GM10248 (cell line): Measurements from ENCODE around the gene NUDT22.
A peak's percentile ranks its signal among the peaks of the same experiment; 100 is the strongest.

Source experiments
- CTCF ChIA-PET: fragments of 300-600 bp; sonication (Branson Sonifier 250); formaldehyde crosslinking; extraction: SDS; loops from one replicate; lab custom pipeline; 2021; ENCODE audit warnings: antibody characterized with exemption; lab: Yijun Ruan, JAX
- POLR2A ChIA-PET: fragments of 350-650 bp; sonication (Branson Sonifier 250); formaldehyde crosslinking; extraction: SDS; loops from one replicate; lab custom pipeline; 2020; ENCODE audit warnings: antibody characterized with exemption; lab: Yijun Ruan, JAX
- DNase-seq: peaks from one replicate; pipeline ENCODE4 v3.0.0; 2012; ENCODE audit errors: extremely low spot score
- TF ChIP-seq, protein P1 (sequence below): IDR thresholded peaks from 2 replicates; pipeline ENCODE4 v1.5.1; 2012; ENCODE audit warnings: mild to moderate bottlenecking, low read depth; ENCODE audit errors: extremely low read depth, missing control alignments, control extremely low read depth

NUDT22 gene

DNA sequence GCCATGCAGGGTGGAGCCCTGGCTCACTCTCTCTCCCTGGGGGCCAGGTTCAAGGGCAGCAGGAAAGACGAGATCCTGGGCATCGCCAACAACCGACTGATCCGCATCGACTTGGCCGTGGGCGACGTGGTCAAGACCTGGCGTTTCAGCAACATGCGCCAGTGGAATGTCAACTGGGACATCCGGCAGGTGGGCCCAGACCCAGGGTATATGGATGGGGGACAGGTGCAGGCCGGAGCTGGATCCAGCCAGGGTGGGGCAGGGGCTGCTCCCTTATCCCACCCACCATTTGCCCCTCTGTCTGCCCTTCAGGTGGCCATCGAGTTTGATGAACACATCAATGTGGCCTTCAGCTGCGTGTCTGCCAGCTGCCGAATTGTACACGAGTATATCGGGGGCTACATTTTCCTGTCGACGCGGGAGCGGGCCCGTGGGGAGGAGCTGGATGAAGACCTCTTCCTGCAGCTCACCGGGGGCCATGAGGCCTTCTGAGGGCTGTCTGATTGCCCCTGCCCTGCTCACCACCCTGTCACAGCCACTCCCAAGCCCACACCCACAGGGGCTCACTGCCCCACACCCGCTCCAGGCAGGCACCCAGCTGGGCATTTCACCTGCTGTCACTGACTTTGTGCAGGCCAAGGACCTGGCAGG is 2.9 kb upstream of the NUDT22 start:
- CTCF ChIA-PET = interaction anchor here (1.1 to 30.9 kb wide), 3 partner anchors 13 to 81 kb away, joined by 5 to 368 read pairs (median 7); partner anchors contain the start of genes FERMT3 and PLCB3
- POLR2A ChIA-PET = interaction anchor here (0.6 to 1.2 kb wide), 2 partner anchors 10 to 38 kb away, joined by 3 to 4 read pairs; partner anchors contain the start of gene STIP1
- TF ChIP-seq, protein P1, sequence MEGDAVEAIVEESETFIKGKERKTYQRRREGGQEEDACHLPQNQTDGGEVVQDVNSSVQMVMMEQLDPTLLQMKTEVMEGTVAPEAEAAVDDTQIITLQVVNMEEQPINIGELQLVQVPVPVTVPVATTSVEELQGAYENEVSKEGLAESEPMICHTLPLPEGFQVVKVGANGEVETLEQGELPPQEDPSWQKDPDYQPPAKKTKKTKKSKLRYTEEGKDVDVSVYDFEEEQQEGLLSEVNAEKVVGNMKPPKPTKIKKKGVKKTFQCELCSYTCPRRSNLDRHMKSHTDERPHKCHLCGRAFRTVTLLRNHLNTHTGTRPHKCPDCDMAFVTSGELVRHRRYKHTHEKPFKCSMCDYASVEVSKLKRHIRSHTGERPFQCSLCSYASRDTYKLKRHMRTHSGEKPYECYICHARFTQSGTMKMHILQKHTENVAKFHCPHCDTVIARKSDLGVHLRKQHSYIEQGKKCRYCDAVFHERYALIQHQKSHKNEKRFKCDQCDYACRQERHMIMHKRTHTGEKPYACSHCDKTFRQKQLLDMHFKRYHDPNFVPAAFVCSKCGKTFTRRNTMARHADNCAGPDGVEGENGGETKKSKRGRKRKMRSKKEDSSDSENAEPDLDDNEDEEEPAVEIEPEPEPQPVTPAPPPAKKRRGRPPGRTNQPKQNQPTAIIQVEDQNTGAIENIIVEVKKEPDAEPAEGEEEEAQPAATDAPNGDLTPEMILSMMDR = no peak
- no peak for DNase-seq

DNA sequence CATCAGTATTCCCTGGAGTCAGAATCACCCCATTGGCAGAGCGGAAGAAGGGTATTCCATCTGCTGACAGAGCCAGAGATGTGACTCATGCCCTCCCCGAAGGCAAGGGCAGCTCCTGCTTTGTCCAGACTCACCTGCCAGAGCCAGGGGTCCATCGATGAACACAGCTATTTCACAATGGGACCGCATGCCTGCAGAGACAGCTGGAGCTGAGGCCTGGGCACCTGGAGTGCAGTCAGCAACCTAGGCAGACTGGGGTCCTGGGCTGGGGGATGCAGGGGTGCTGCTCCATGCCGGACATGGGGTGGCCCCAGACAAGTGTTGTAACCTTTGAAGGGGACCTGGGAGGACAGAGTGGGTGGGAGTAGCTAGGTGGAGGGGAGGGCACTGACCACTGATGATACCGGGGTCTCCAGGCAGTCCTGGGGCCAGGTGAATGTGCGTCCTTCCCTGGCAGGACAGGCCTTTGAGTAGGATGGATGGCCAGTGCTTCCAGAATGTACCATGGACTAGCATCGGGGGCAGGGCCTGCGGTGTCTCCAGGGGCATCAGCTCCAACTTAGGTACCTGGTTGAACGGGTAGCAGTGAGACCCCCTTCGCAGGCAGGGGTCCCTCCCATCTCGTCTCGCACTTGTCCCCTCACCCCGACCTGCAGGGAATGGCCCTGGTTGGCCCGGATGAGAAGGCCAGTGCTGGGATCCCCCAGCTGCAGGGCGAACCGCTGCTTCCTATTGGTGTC is 1.8 kb upstream of the NUDT22 start:
- DNase-seq = no peak
- POLR2A ChIA-PET = interaction anchor here (0.7 to 3.8 kb wide), 3 partner anchors 17 to 39 kb away, joined by 3 to 21 read pairs (median 3); partner anchors contain the start of genes FERMT3, FKBP2 and STIP1
- CTCF ChIA-PET = interaction anchor here (1.1 to 30.9 kb wide), 5 partner anchors 12 to 28 kb away, joined by 3 to 368 read pairs (median 5); partner anchors contain the start of genes FERMT3 and PLCB3

GRCh38 chr11:64224891-64225607 is 1.0 kb upstream of the NUDT22 start:
- DNase-seq = no peak
- ChIA-PET POLR2A (interaction anchor here (0.5 to 3.8 kb wide), 3 partner anchors 11 to 49 kb away, joined by 4 to 21 read pairs (median 6); partner anchors contain the start of gene FERMT3), CTCF (interaction anchor here (1.1 to 30.9 kb wide), 4 partner anchors 12 to 28 kb away, joined by 3 to 368 read pairs (median 10); partner anchors contain the start of gene FERMT3)
- TF ChIP-seq, protein P1 = no peak

More for the DNA sequence above, 1.8 kb upstream of the NUDT22 start:
- TF ChIP-seq, protein P1 = no peak

DNA sequence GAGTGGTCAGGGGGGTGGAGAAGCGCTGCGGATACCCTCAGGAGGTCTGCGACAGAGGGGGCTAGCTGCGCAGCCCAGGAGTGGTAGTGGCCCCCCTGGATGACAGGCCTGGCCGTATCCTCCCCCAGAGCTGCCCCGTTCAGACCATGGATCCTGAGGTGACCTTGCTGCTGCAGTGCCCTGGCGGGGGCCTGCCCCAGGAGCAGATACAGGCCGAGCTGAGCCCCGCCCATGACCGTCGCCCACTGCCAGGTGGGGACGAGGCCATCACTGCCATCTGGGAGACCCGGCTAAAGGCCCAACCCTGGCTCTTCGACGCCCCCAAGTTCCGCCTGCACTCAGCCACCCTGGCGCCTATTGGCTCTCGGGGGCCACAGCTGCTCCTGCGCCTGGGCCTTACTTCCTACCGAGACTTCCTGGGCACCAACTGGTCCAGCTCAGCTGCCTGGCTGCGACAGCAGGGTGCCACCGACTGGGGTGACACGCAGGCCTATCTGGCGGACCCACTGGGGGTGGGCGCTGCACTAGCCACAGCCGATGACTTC is 505 bp downstream of the NUDT22 start:
- TF ChIP-seq, protein P1 = no peak
- ChIA-PET CTCF (interaction anchor here (0.9 to 30.9 kb wide), 13 partner anchors 10 to 243 kb away, joined by 3 to 368 read pairs (median 5); partner anchors contain the start of genes CATSPERZ, FERMT3, FKBP2 and PLCB3), POLR2A (interaction anchor here (0.5 to 3.8 kb wide), 7 partner anchors 10 to 1662 kb away, joined by 3 to 21 read pairs (median 5); partner anchors contain the start of genes BAD, FERMT3, FIBP and FKBP2)
- peak; percentile 81 for DNase-seq

GRCh38 chr11:64227405-64227956 is 1.4 kb downstream of the NUDT22 start:
- ChIA-PET POLR2A (interaction anchor here (0.5 to 3.8 kb wide), 5 partner anchors 14 to 1661 kb away, joined by 3 to 21 read pairs (median 7); partner anchors contain the start of genes FERMT3, FIBP and FKBP2), CTCF (interaction anchor here (1.1 to 30.9 kb wide), 8 partner anchors 9 to 76 kb away, joined by 3 to 368 read pairs (median 5); partner anchors contain the start of genes CATSPERZ, FERMT3, PLCB3 and PPP1R14B)
- TF ChIP-seq, protein P1 = no peak
- no peak for DNase-seq
